ENCODE results near the gene AMHR2. TPM values are rescaled to one million over a fixed set of nuclear protein-coding genes. Genes with fewer than 3 reads are reported as not detected.
"Not testable (repeated sequence)": the region's sequence is repeated elsewhere in the genome, so short reads cannot be mapped to it uniquely, and the experiment has no call there.

Gene AMHR2
- total RNA-seq, 1 experiment from 2014 or later = not detected

GRCh38 chr12:53414756-53415417, 8.8 kb upstream of the AMHR2 start:
- no peak for DNase-seq (ENCODE audit: low spot score)

DNA sequence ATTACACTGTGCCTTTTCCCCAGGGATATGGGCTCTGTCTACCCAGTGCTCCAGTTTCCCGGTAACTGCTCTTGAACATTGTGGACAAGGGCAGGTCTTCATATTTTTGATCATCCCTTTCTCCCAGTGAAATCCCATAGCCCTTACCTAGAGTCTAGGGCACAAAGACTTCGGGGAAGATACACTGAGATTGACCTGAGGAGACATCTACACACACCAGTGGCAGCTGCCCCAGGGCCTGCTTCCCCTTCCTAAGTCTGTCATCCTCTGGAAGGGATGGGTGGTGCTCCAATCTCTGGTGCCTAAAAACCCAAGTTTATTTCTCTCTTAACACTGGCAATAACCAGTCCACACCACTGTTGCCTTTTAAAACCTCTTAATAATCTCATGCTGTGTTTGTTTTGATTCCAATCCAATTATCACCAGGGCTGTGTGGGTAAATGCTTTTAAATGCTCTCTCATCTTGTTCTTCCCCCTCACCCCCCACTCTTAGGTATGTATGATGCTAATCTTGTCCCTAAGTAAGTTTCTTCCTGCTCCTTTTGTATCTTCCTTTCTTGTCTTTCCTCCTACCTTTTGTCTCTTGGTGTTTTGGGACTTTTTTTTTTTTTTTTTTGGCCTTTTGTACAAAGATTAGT, 7.8 kb upstream of the AMHR2 start:
- DNase-seq (ENCODE audit: low spot score) = not testable (repeated sequence)

DNA sequence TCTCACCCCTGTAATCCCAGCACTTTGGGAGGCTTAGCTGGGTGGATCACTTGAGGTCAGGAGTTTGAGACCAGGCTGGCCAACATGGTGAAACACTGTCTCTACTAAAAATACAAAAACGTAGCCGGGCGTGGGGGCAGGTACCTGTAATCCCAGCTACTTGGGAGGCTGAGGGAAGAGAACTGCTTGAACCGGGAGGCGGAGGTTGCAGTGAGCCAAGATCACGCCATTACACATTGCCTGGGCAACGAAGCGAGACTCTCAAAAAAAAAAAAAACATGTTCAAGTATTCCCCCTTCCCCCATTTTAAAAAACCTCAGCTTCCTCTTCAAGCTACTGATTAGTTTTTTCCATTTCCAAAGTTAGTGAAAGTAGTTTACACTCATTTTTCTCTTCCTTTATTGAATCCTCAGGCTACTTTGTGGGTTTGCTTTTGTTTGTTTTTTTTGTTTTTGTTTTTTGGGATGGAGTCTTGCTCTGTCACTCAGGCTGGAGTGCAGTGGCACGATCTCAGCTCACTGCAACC, 6.3 kb upstream of the AMHR2 start:
- DNase-seq (ENCODE audit: low spot score) = not testable (repeated sequence)

DNA sequence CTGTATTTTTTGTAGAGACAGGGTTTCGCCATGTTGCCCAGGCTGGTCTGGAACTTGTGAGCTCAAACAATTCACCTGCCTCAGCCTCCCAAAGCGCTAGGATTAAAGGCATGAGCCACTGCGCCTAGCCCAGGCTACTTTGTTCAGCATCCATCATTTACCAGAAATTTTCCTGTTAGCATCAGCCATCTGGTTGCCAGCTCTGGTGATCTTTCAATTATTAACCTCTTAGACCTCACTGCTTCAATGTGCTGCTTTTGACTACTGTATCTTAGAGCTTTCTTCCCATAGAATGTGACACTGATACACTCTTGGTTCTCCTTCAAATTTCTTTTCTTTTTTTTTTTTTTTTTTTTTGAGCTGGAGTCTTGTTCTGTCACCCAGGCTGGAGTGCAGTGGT, 5.4 kb upstream of the AMHR2 start:
- no peak for DNase-seq (ENCODE audit: low spot score)

DNA sequence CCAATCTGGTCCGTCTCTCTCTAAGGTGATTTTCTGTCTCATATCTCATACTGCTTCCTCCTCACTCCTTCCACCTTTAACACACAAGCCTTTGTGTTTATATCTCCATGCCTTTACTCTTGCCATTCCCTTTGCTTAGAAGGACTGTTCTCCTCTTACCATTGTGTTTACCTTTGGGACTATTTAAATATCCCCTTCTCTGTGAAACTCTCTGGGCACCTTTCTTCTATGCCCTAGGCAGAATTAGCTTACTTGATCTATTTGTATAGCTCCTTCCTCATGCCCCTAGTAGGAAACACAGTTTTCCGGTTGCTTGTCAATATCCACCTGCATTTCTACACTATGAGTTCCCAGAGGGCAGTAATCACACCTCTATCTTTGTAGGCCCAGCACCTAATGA, 3.9 kb upstream of the AMHR2 start:
- DNase-seq (ENCODE audit: low spot score) = no peak

DNA sequence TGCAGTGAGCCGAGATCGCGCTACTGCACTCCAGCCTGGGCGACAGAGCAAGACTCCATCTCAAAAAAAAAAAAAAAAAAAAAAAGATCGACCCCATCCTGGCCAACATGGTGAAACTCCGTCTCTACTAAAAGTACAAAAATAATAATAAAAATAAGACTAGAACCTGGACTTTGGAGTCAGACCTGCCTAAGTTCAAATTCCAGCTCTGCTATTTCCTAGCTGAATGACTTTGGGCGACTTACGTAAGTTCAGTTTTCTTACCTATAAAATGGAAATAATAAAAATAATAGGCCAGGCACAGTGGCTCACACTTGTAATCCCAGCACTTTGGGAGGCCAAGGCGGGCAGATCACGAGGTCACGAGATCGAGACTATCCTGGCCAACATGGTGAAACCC, 1.4 kb upstream of the AMHR2 start:
- not testable (repeated sequence) for DNase-seq (ENCODE audit: low spot score)

DNA sequence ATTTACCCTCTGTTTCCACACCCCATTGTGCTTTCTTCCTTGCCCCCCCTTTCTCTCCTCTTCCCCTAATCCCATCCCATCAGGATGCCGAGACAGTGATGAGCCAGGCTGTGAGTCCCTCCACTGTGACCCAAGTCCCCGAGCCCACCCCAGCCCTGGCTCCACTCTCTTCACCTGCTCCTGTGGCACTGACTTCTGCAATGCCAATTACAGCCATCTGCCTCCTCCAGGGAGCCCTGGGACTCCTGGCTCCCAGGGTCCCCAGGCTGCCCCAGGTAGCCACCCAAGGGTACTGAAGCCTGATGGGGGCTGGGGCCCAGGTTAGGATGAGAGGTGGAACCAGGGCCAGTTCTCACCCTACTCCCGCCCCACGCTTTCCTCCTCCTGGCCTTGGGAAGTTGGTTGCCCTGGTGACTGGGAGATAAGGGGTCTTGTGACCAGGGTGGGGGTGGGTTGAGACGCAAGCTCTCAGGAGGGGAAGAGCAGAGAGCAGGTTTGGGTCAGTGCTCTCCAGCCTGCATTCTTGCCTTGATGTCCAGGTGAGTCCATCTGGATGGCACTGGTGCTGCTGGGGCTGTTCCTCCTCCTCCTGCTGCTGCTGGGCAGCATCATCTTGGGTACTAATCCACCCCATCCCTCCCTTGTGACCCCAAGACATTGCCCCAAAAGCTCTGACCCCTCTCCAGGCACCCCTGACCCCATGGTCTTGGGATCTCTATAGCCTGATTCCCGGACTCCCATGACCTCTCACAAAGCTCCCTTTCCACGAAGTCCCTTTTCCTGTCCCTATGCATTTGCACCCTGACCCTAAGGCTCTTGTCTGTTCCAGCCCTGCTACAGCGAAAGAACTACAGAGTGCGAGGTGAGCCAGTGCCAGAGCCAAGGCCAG, 1.2 kb downstream of the AMHR2 start:
- no peak for DNase-seq (ENCODE audit: low spot score)

- DNase-seq (ENCODE audit: low spot score) = no peak
Observed at GRCh38 chr12:53425515-53426150, 2.0 kb downstream of the AMHR2 start.

DNA sequence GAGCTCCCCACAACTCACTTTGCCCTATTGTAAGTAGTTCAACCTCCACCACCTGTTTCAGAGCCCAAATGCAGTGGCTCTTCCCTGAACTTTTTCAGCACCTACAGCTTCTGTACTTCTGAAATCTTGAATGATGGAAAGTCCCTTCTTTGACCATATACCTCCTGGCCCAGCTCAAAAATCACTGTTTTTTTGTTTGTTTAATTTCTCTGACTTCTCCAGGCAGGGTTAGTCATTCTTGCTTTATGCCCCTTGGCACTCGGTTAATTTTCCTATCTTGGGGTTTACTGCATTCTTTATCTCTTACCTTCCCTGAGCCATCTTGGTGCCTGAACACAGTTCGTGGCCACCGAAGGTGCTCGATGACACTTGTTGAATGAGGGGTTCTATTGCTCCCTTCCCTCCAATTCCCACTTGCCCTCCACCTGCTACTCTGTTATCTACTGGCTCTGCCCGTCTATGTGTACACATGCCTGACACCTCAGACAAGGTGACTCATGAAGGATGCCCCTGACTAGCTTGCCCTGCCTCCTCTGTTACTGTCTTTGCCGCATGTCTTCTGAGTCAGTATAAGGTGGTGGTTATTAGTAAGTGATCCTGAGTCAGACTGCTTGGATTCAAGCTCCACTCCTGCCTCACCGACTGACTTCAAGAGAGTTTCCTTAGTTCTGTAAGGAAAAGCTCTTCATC, 4.4 kb downstream of the AMHR2 start:
- DNase-seq (ENCODE audit: low spot score) = peak; percentile 96

- no peak for DNase-seq (ENCODE audit: low spot score)
Observed at GRCh38 chr12:53428741-53429140, 5.1 kb downstream of the AMHR2 start.

- DNase-seq (ENCODE audit: low spot score) = no peak
Observed at GRCh38 chr12:53430116-53430515, 6.5 kb downstream of the AMHR2 start.

DNA sequence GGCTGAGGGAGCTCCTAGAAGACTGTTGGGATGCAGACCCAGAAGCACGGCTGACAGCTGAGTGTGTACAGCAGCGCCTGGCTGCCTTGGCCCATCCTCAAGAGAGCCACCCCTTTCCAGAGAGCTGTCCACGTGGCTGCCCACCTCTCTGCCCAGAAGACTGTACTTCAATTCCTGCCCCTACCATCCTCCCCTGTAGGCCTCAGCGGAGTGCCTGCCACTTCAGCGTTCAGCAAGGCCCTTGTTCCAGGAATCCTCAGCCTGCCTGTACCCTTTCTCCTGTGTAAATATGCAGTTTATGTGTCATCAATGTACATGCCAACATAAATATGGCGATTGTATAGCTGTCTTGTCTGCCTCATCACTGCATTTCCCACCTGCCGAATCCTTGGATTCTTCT, 7.5 kb downstream of the AMHR2 start:
- no peak for DNase-seq (ENCODE audit: low spot score)

DNA sequence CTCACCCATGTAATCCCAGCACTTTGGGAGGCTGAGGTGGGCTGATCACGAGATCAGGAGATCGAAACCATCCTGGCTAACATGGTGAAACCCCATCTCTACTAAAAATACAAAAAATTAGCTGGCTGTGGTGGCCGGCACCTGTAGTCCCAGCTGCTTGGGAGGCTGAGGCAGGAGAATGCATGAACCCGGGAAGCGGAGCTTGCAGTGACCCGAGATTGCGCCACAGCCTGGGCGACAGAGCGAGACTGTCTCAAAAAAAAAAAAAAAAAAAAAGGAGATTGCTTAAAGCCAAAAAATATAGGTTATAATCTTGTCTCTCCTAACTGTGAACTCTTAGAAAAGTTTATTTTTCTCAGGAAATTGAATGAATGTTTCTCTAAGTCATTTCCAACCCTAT, 11.7 kb downstream of the AMHR2 start:
- DNase-seq (ENCODE audit: low spot score) = not testable (repeated sequence)

GRCh38 chr12:53439582-53439981, 15.9 kb downstream of the AMHR2 start:
- DNase-seq (ENCODE audit: low spot score) = not testable (repeated sequence)

- peak; percentile 100 for DNase-seq (ENCODE audit: low spot score)
Observed at GRCh38 chr12:53441040-53441833, 17.6 kb downstream of the AMHR2 start, which contains the start of gene PRR13. TSS of gene PRR13 (plus strand) at chr12:53441734. CDS start at chr12:53442715, 981 bp downstream.

GRCh38 chr12:53443955-53444354, 20.3 kb downstream of the AMHR2 start:
- no peak for DNase-seq (ENCODE audit: low spot score)

- not testable (repeated sequence) for DNase-seq (ENCODE audit: low spot score)
Observed at GRCh38 chr12:53444593-53445325, 21.1 kb downstream of the AMHR2 start.

DNA sequence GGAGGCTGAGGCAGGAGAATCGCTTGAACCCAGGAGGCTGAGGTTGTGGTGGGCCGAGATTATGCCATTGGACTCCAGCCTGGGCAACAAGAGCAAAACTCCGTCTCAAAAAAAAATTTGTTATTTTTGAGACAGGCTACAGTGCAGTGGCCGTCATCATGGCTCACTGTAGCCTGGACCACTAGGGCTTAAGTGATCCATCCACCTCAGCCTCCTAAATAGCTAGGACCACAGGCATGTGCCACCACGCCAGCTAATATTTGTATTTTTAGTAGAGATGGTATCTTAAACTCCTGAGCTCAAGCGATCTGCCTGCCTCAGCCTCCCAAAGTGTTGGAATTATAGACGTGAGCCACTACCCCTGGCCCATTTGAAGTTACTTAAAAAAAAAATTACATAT, 27.3 kb downstream of the AMHR2 start:
- no peak for DNase-seq (ENCODE audit: low spot score)

GRCh38 chr12:53451661-53452158, 28.1 kb downstream of the AMHR2 start, which contains the start of gene PCBP2:
TSS of gene PCBP2 (plus strand) at chr12:53452102. CDS start at chr12:53454801, 2,699 bp downstream.
- peak; percentile 98 for DNase-seq (ENCODE audit: low spot score)

Measured in A172 (cell line).